GM21526 (cell line): ENCODE results near the gene C1QL2.

Source experiments
- ATAC-seq: cut with Tn5 transposase; IDR thresholded peaks from one replicate; pipeline ENCODE4 v1.9.1; 2021; ENCODE audit warnings: moderate library complexity; ENCODE audit not compliant: unreplicated experiment, low FRiP score

Gene C1QL2

DNA sequence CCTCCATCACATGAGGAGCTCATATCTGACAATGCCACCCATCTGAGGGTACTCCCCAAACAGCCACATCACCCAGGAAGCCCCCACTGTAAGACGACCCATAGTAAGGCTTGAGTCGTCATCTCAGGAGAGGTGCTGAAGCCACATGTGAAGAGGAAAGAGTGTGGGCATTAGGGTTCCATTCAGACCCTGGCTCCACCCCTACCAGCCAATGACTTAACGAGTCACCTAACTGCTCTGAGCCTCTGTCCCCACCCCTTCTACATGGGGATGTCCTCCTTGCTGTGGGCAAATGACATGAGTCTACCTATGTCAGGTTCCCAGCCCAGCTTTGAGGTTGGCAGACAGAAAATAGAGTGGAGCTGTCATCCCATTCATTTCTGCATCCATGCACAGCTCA, 46.3 kb downstream of the C1QL2 start:
- ATAC-seq, result no peak

DNA sequence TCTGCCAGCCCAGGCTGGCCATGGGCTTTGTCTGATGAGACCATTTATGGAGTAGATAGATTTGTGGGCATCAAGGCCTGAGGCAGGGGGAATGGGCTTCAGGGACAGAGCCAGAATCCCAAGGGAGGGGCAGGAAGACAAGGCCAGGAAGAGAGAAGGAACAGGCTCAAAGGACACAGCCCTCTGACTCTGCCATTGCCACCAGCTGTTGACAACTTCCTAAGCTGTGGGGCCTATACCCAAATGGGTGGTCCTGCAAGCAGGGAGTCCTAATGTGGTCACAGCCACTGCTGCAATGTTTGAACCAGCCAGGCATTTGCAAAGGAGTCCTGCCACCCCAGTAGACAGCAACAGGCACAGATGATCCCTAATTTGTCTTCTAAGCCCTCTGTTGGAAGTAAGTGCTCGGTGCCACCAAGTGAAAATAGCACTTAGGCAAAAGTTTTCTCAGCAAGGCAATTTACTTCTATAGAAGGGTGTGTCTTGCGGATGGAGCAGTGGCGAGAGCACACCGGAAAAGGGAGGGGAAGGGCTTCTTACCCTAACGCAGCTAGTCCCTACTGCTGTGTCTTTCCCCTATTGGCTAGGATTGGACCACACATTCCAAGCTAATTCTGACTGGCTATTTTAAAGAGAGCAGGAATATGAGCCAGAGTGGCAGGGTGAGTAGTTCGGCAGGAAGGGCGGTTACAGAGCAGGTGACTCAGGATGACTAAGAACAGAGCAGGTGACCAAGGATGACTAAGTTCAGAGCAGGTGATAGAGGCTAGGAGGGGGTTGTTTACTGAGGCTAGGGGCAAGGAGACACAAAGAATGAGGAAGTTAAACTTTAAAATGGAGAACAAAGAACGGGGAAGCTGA, 47.2 kb downstream of the C1QL2 start:
- ATAC-seq, result no peak

GRCh38 chr2:119109866-119110265, 48.7 kb downstream of the C1QL2 start:
- no peak for ATAC-seq

DNA sequence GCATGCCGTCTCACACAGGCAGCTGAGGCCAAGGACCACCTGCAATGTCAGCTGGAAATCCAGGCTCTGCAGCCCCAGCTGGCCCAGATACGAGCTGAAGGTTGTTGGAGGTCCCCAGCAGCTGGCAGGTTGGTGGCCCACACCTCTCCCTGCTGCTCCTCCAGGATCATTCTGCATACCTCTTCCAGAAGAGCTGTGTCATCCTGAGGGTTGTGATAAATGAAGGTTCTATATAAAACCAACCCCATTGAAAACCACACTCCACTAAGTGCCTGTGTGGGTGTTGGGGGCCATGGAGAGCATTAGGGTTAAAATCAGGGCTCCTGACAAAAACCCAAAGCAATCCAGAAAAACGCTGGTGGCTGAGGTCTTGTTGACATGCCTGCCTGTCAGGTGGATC, 50.4 kb downstream of the C1QL2 start:
- ATAC-seq, result no peak

- no peak for ATAC-seq
Measured at GRCh38 chr2:119106301-119106897, 52.2 kb downstream of the C1QL2 start.
